Neuronal stem cell (in vitro differentiated cells): ENCODE measurements around the gene PANX3.

Experiments used
- DNase-seq: peaks from one replicate; pipeline ENCODE4 v3.0.0-alpha.2; 2013; ENCODE audit warnings: low spot score
- H2AFZ ChIP-seq: one replicate; pipeline ENCODE4 v1.6.1; 2013; ENCODE audit warnings: mild to moderate bottlenecking, low read length, inconsistent platforms
- H2AK5ac ChIP-seq: 2 replicates; pipeline ENCODE4 v1.6.1; 2013; ENCODE audit warnings: low read depth, mild to moderate bottlenecking, inconsistent platforms, low read length, moderate library complexity, mixed read lengths
- H2BK120ac ChIP-seq: 2 replicates; pipeline ENCODE4 v1.6.1; 2013; ENCODE audit warnings: low read depth, mild to moderate bottlenecking, inconsistent platforms, low read length, moderate library complexity, mixed read lengths
- H2BK12ac ChIP-seq: one replicate; pipeline ENCODE4 v1.6.1; 2013; ENCODE audit warnings: low read length, inconsistent platforms
- H2BK15ac ChIP-seq: 2 replicates; pipeline ENCODE4 v1.6.1; 2013; ENCODE audit warnings: mild to moderate bottlenecking, low read length, inconsistent platforms, mixed read lengths
- H2BK5ac ChIP-seq: one replicate; pipeline ENCODE4 v1.6.1; 2013; ENCODE audit warnings: inconsistent platforms, mild to moderate bottlenecking, low read length, moderate library complexity
- H3K14ac ChIP-seq: one replicate; pipeline ENCODE4 v1.6.1; 2013; ENCODE audit warnings: low read length, inconsistent platforms
- H3K18ac ChIP-seq: 2 replicates; pipeline ENCODE4 v1.6.1; 2013; ENCODE audit warnings: low read length, inconsistent platforms
- H3K23ac ChIP-seq: 2 replicates; pipeline ENCODE4 v1.6.1; 2013; ENCODE audit warnings: low read depth, mild to moderate bottlenecking, mixed read lengths, low read length, inconsistent platforms; ENCODE audit not compliant: poor library complexity
- H3K27ac ChIP-seq: replicated peaks from 3 replicates; pipeline ENCODE4 v1.5.1; 2013; ENCODE audit warnings: low read length, inconsistent platforms
- H3K27me3 ChIP-seq, 3 experiments: 2 replicates each; pipeline ENCODE4 v1.6.1; 2013; ENCODE audit warnings: low read length in 3 of 3, mild to moderate bottlenecking in 2 of 3, inconsistent platforms in 1 of 3, low read depth in 1 of 3, mixed read lengths in 1 of 3, moderate library complexity in 1 of 3; ENCODE audit not compliant: control insufficient read depth in 3 of 3, insufficient read depth in 3 of 3
- H3K36me3 ChIP-seq, 2 donors: replicated peaks in 1 of 2; 2 replicates each; pipeline ENCODE4 v1.6.1; 2013; ENCODE audit warnings: low read length in 2 of 2; ENCODE audit not compliant: control insufficient read depth in 2 of 2, insufficient read depth in 2 of 2
- H3K4ac ChIP-seq: 2 replicates; pipeline ENCODE4 v1.6.1; 2013; ENCODE audit warnings: inconsistent platforms, mild to moderate bottlenecking, low read length, moderate library complexity
- H3K4me1 ChIP-seq, 2 donors: 1 replicate in 1 of 2; 2 replicates in 1 of 2; pipeline ENCODE4 v1.6.1; 2013; ENCODE audit warnings: low read length in 2 of 2, low read depth in 1 of 2; ENCODE audit not compliant: control insufficient read depth in 2 of 2, insufficient read depth in 1 of 2
- H3K4me2 ChIP-seq: one replicate; pipeline ENCODE4 v1.6.1; 2013; ENCODE audit warnings: mild to moderate bottlenecking, low read length, inconsistent platforms; ENCODE audit not compliant: insufficient read depth, poor library complexity, severe bottlenecking
- H3K4me3 ChIP-seq, 2 donors: 2 replicates each; pipeline ENCODE4 v1.5.1; 2013; ENCODE audit warnings: low read length in 2 of 2, mild to moderate bottlenecking in 2 of 2, inconsistent platforms in 1 of 2, moderate library complexity in 1 of 2
- H3K79me1 ChIP-seq: one replicate; pipeline ENCODE4 v1.6.1; 2013; ENCODE audit warnings: low read depth, mild to moderate bottlenecking, inconsistent platforms, low read length, moderate library complexity
- H3K9ac ChIP-seq: one replicate; pipeline ENCODE4 v1.6.1; 2013; ENCODE audit warnings: mild to moderate bottlenecking, low read depth, low read length, inconsistent platforms; ENCODE audit not compliant: poor library complexity
- H3K9me3 ChIP-seq, 2 donors: replicated peaks in 1 of 2; 2 replicates each; pipeline versions ENCODE3 to v1.6.1; 2013; ENCODE audit warnings: low read length in 2 of 2, mild to moderate bottlenecking in 2 of 2, inconsistent platforms in 1 of 2, low read depth in 1 of 2, mixed read lengths in 1 of 2, moderate library complexity in 1 of 2; ENCODE audit not compliant: control insufficient read depth in 2 of 2, insufficient read depth in 1 of 2
- H4K8ac ChIP-seq: one replicate; pipeline ENCODE4 v1.6.1; 2013; ENCODE audit warnings: low read depth, mild to moderate bottlenecking, inconsistent platforms, low read length, moderate library complexity
- H4K91ac ChIP-seq: one replicate; pipeline ENCODE4 v1.6.1; 2013; ENCODE audit warnings: low read length, low read depth, mild to moderate bottlenecking, inconsistent platforms; ENCODE audit not compliant: poor library complexity
- WGBS, 2 donors: extraction: QIAGEN DNeasy Blood & Tissue Kit; methylation state at CpG; one replicate each; pipeline ENCODE4 v1.1.7; 2013; ENCODE audit warnings: missing lambda C conversion rate in 2 of 2, mixed read lengths in 1 of 2; ENCODE audit not compliant: insufficient read length in 2 of 2, insufficient replicate concordance in 1 of 2; ENCODE audit errors: extremely low coverage in 2 of 2; 5-methylcytosine and 5-hydroxymethylcytosine counted together

Gene PANX3

GRCh38 chr11:124584681-124585372 is 26.4 kb upstream of the PANX3 start:
- Histone ChIP-seq H4K91ac (no peak overlapping the region), H4K8ac (no peak overlapping the region), H3K27ac (no peak overlapping the region), H3K36me3 (no peaks in the 10 kb centered on the region), H2BK5ac (no peak overlapping the region), H3K4me1 (no peaks in the 10 kb centered on the region), H3K14ac (no peak overlapping the region), H2BK12ac (no peak overlapping the region), H2AFZ (no peak overlapping the region), H3K9me3 (no peaks in the 10 kb centered on the region), H3K18ac (no peak overlapping the region), H2AK5ac (no peak overlapping the region), H3K4ac (no peak overlapping the region), H3K23ac (no peak overlapping the region), H2BK15ac (no peak overlapping the region), H3K27me3 (no peaks in the 10 kb centered on the region), H3K79me1 (no peaks in the 10 kb centered on the region), H3K9ac (no peak overlapping the region), H3K4me3 (no peak overlapping the region), H3K4me2 (no peak overlapping the region), H2BK120ac (no peak overlapping the region)
- no CpG with 5 or more reads among the region's 4 CpGs for WGBS, 2 donors
- DNase-seq = no peak

- H2BK15ac ChIP-seq = no peak overlapping the region
- DNase-seq = peak; percentile 48
- H3K9me3 ChIP-seq = no peaks in the 10 kb centered on the region
Observed at GRCh38 chr11:124586238-124586860, 24.9 kb upstream of the PANX3 start.

GRCh38 chr11:124591430-124591829 is 19.8 kb upstream of the PANX3 start:
- no peak overlapping the region for H3K23ac ChIP-seq
- no peak overlapping the region for H3K18ac ChIP-seq
- no peak overlapping the region for H4K8ac ChIP-seq
- no peaks in the 10 kb centered on the region for H3K27me3 ChIP-seq
- no peak overlapping the region for H2BK12ac ChIP-seq
- no peak for DNase-seq
- H3K4me2 ChIP-seq = no peak overlapping the region
- no peak overlapping the region for H3K14ac ChIP-seq
- H3K9me3 ChIP-seq = no peaks in the 10 kb centered on the region
- H2BK5ac ChIP-seq = no peak overlapping the region
- no peaks in the 10 kb centered on the region for H3K36me3 ChIP-seq
- no peaks in the 10 kb centered on the region for H3K4me1 ChIP-seq
- H2AK5ac ChIP-seq = no peak overlapping the region
- H3K9ac ChIP-seq = no peak overlapping the region
- no peak overlapping the region for H3K27ac ChIP-seq
- H2BK120ac ChIP-seq = no peak overlapping the region
- H2AFZ ChIP-seq = no peak overlapping the region
- H3K4ac ChIP-seq = no peak overlapping the region
- H3K79me1 ChIP-seq = no peaks in the 10 kb centered on the region
- no peak overlapping the region for H2BK15ac ChIP-seq
- H3K4me3 ChIP-seq = no peak overlapping the region
- no CpG with 5 or more reads among the region's 2 CpGs for WGBS, 2 donors
- no peak overlapping the region for H4K91ac ChIP-seq

More at GRCh38 chr11:124586238-124586860, 24.9 kb upstream of the PANX3 start:
- H3K36me3 ChIP-seq = no peaks in the 10 kb centered on the region
- H3K4me3 ChIP-seq = no peak overlapping the region
- H3K18ac ChIP-seq = no peak overlapping the region
- H2BK5ac ChIP-seq = no peak overlapping the region
- no peak overlapping the region for H2AFZ ChIP-seq
- no peak overlapping the region for H3K4ac ChIP-seq
- no peak overlapping the region for H3K14ac ChIP-seq
- H4K8ac ChIP-seq = no peak overlapping the region
- no peak overlapping the region for H3K23ac ChIP-seq
- H4K91ac ChIP-seq = no peak overlapping the region
- no peak overlapping the region for H3K4me2 ChIP-seq
- no CpG with 5 or more reads among the region's 3 CpGs for WGBS, 2 donors
- H2BK120ac ChIP-seq = no peak overlapping the region
- no peak overlapping the region for H3K9ac ChIP-seq
- H3K79me1 ChIP-seq = no peaks in the 10 kb centered on the region
- no peaks in the 10 kb centered on the region for H3K4me1 ChIP-seq
- no peak overlapping the region for H2AK5ac ChIP-seq
- no peak overlapping the region for H2BK12ac ChIP-seq
- H3K27me3 ChIP-seq = no peaks in the 10 kb centered on the region
- no peak overlapping the region for H3K27ac ChIP-seq

- no peak overlapping the region for H3K27ac ChIP-seq
- DNase-seq = no peak
- H3K4me3 ChIP-seq = no peak overlapping the region
- H4K91ac ChIP-seq = no peak overlapping the region
- H3K23ac ChIP-seq = no peak overlapping the region
- no peak overlapping the region for H2BK120ac ChIP-seq
- H3K27me3 ChIP-seq = no peaks in the 10 kb centered on the region
- no peaks in the 10 kb centered on the region for H3K9me3 ChIP-seq
- WGBS, 2 donors = no CpG with 5 or more reads among the region's 6 CpGs
- H2BK15ac ChIP-seq = no peak overlapping the region
- H3K18ac ChIP-seq = no peak overlapping the region
- H3K4me2 ChIP-seq = no peak overlapping the region
- no peaks in the 10 kb centered on the region for H3K79me1 ChIP-seq
- no peaks in the 10 kb centered on the region for H3K4me1 ChIP-seq
- no peaks in the 10 kb centered on the region for H3K36me3 ChIP-seq
- H3K4ac ChIP-seq = no peak overlapping the region
- H2BK5ac ChIP-seq = no peak overlapping the region
- no peak overlapping the region for H2AK5ac ChIP-seq
- no peak overlapping the region for H3K14ac ChIP-seq
- H3K9ac ChIP-seq = no peak overlapping the region
- H2BK12ac ChIP-seq = no peak overlapping the region
- no peak overlapping the region for H4K8ac ChIP-seq
- no peak overlapping the region for H2AFZ ChIP-seq
Observed at GRCh38 chr11:124592627-124593026, 18.6 kb upstream of the PANX3 start.
